Measurements from ENCODE around the gene MCTP1.

Gene MCTP1

GRCh38 chr5:94754824-94755223 lies 530.1 kb downstream of the MCTP1 start:
- H4K20me1 ChIP-seq = no peaks in the 10 kb centered on the region
- H3K27ac ChIP-seq = no peak overlapping the region
- no peak for TF ChIP-seq Cebpa-rat (IDR thresholded peaks at IDR 0.05)
- no peak overlapping the region for H3K4me2 ChIP-seq
- no peaks in the 10 kb centered on the region for H3K36me3 ChIP-seq
- no peak overlapping the region for H3K9ac ChIP-seq
- H3K4me1 ChIP-seq = no peaks in the 10 kb centered on the region
- no peaks in the 10 kb centered on the region for H3K9me3 ChIP-seq
- H3K4me3 ChIP-seq = no peak overlapping the region
- no peaks in the 10 kb centered on the region for H3K27me3 ChIP-seq

- Histone ChIP-seq H3K36me3 (no peaks in the 10 kb centered on the region), H3K4me3 (no peak overlapping the region), H3K9ac (no peak overlapping the region), H3K4me1 (peaks cover 13% of the 10 kb centered on the region), H4K20me1 (no peaks in the 10 kb centered on the region), H3K27ac (no peak overlapping the region), H3K4me2 (no peak overlapping the region), H3K9me3 (no peaks in the 10 kb centered on the region), H3K27me3 (no peaks in the 10 kb centered on the region)
- no peak for TF ChIP-seq Cebpa-rat (IDR thresholded peaks at IDR 0.05)
These were observed 533.4 kb downstream of the MCTP1 start for GRCh38 chr5:94751460-94751859.

GRCh38 chr5:94750681-94751080 lies 534.2 kb downstream of the MCTP1 start:
- no peak overlapping the region for H3K9ac ChIP-seq
- H3K36me3 ChIP-seq = no peaks in the 10 kb centered on the region
- H3K27me3 ChIP-seq = no peaks in the 10 kb centered on the region
- H3K27ac ChIP-seq = no peak overlapping the region
- peaks cover 19% of the 10 kb centered on the region for H3K4me1 ChIP-seq
- no peak overlapping the region for H3K4me2 ChIP-seq
- H3K9me3 ChIP-seq = no peaks in the 10 kb centered on the region
- TF ChIP-seq Cebpa-rat (IDR thresholded peaks at IDR 0.05) = no peak
- H4K20me1 ChIP-seq = no peaks in the 10 kb centered on the region
- H3K4me3 ChIP-seq = no peak overlapping the region

GRCh38 chr5:94749042-94749441 lies 535.9 kb downstream of the MCTP1 start:
- Histone ChIP-seq H3K4me3 (no peak overlapping the region), H4K20me1 (no peaks in the 10 kb centered on the region), H3K4me2 (no peak overlapping the region), H3K27ac (no peak overlapping the region), H3K36me3 (no peaks in the 10 kb centered on the region), H3K4me1 (peaks cover 19% of the 10 kb centered on the region), H3K27me3 (no peaks in the 10 kb centered on the region), H3K9ac (no peak overlapping the region), H3K9me3 (no peaks in the 10 kb centered on the region)
- no peak for TF ChIP-seq Cebpa-rat (IDR thresholded peaks at IDR 0.05)

- Histone ChIP-seq H3K36me3 (no peaks in the 10 kb centered on the region), H3K27me3 (no peaks in the 10 kb centered on the region), H4K20me1 (no peaks in the 10 kb centered on the region), H3K27ac (no peak overlapping the region), H3K9me3 (no peaks in the 10 kb centered on the region), H3K4me2 (no peak overlapping the region), H3K4me1 (peaks cover 19% of the 10 kb centered on the region), H3K9ac (no peak overlapping the region), H3K4me3 (no peak overlapping the region)
- TF ChIP-seq Cebpa-rat (IDR thresholded peaks at IDR 0.05) = no peak
These were observed 536.7 kb downstream of the MCTP1 start for GRCh38 chr5:94748212-94748611.

- no peak overlapping the region for H3K27ac ChIP-seq
- no peak overlapping the region for H3K9ac ChIP-seq
- H3K4me3 ChIP-seq = no peak overlapping the region
- H3K4me2 ChIP-seq = no peak overlapping the region
- H3K4me1 ChIP-seq = peaks cover 19% of the 10 kb centered on the region
- H3K9me3 ChIP-seq = no peaks in the 10 kb centered on the region
- H3K27me3 ChIP-seq = no peaks in the 10 kb centered on the region
- TF ChIP-seq Cebpa-rat (IDR thresholded peaks at IDR 0.05) = no peak
- H3K36me3 ChIP-seq = no peaks in the 10 kb centered on the region
- H4K20me1 ChIP-seq = no peaks in the 10 kb centered on the region
These were observed 537.5 kb downstream of the MCTP1 start for GRCh38 chr5:94747371-94747770.

GRCh38 chr5:94746731-94747124 lies 538.2 kb downstream of the MCTP1 start:
- no peaks in the 10 kb centered on the region for H4K20me1 ChIP-seq
- peak overlapping the region; percentile 35; the same call in 1 of the 2 replicates for H3K4me2 ChIP-seq
- no peaks in the 10 kb centered on the region for H3K9me3 ChIP-seq
- no peak for TF ChIP-seq Cebpa-rat (IDR thresholded peaks at IDR 0.05)
- no peaks in the 10 kb centered on the region for H3K27me3 ChIP-seq
- no peak overlapping the region for H3K4me3 ChIP-seq
- no peak overlapping the region for H3K27ac ChIP-seq
- H3K9ac ChIP-seq = no peak overlapping the region
- H3K36me3 ChIP-seq = no peaks in the 10 kb centered on the region
- H3K4me1 ChIP-seq = peaks cover 19% of the 10 kb centered on the region

- Histone ChIP-seq H3K27ac (no peak overlapping the region), H3K4me2 (peak overlapping the region; percentile 35; the same call in 1 of the 2 replicates), H3K27me3 (no peaks in the 10 kb centered on the region), H3K36me3 (no peaks in the 10 kb centered on the region), H3K4me1 (peaks cover 19% of the 10 kb centered on the region), H3K9me3 (no peaks in the 10 kb centered on the region), H4K20me1 (no peaks in the 10 kb centered on the region), H3K4me3 (no peak overlapping the region), H3K9ac (no peak overlapping the region)
- no peak for TF ChIP-seq Cebpa-rat (IDR thresholded peaks at IDR 0.05)
These were observed 538.8 kb downstream of the MCTP1 start for GRCh38 chr5:94745786-94746730.

- no peak overlapping the region for H3K9ac ChIP-seq
- H3K4me1 ChIP-seq = peaks cover 19% of the 10 kb centered on the region
- no peak overlapping the region for H3K27ac ChIP-seq
- no peaks in the 10 kb centered on the region for H3K36me3 ChIP-seq
- no peaks in the 10 kb centered on the region for H3K9me3 ChIP-seq
- no peak overlapping the region for H3K4me2 ChIP-seq
- no peaks in the 10 kb centered on the region for H3K27me3 ChIP-seq
- H4K20me1 ChIP-seq = no peaks in the 10 kb centered on the region
- H3K4me3 ChIP-seq = no peak overlapping the region
- TF ChIP-seq Cebpa-rat (IDR thresholded peaks at IDR 0.05) = no peak
These were observed 540.0 kb downstream of the MCTP1 start for GRCh38 chr5:94744906-94745305.

- no peaks in the 10 kb centered on the region for H4K20me1 ChIP-seq
- no peak for TF ChIP-seq Cebpa-rat (IDR thresholded peaks at IDR 0.05)
- no peak overlapping the region for H3K4me3 ChIP-seq
- no peaks in the 10 kb centered on the region for H3K9me3 ChIP-seq
- no peak overlapping the region for H3K27ac ChIP-seq
- H3K36me3 ChIP-seq = no peaks in the 10 kb centered on the region
- H3K27me3 ChIP-seq = no peaks in the 10 kb centered on the region
- peaks cover 14% of the 10 kb centered on the region for H3K4me1 ChIP-seq
- no peak overlapping the region for H3K9ac ChIP-seq
- no peak overlapping the region for H3K4me2 ChIP-seq
These were observed 542.0 kb downstream of the MCTP1 start for GRCh38 chr5:94742852-94743251.
